AG10803 (cell line): ENCODE measurements around the gene NRARP.

Experiments used
- DNase-seq: peaks from one replicate; pipeline ENCODE4 v3.0.0; 2010; ENCODE audit warnings: low read depth
- H3K4me3 ChIP-seq: 2 replicates; pipeline ENCODE4 v1.5.1; 2011; ENCODE audit warnings: mild to moderate bottlenecking, low read length, control low read depth
- CTCF ChIP-seq: conservative IDR thresholded peaks from 2 replicates; pipeline ENCODE4 v1.5.1; 2011; ENCODE audit warnings: mild to moderate bottlenecking, low read length, control low read depth, inconsistent platforms

Gene NRARP

GRCh38 chr9:137326445-137327065, 24.5 kb upstream of the NRARP start:
- no peak overlapping the region for H3K4me3 ChIP-seq
- DNase-seq, result no peak

GRCh38 chr9:137325799-137326198, 23.7 kb upstream of the NRARP start:
- no peak for TF ChIP-seq CTCF
- H3K4me3 ChIP-seq, result no peak overlapping the region
- DNase-seq, result no peak

More at GRCh38 chr9:137326445-137327065, 24.5 kb upstream of the NRARP start:
- TF ChIP-seq CTCF, result no peak

- TF ChIP-seq CTCF, result no peak
- DNase-seq, result no peak
- no peak overlapping the region for H3K4me3 ChIP-seq
These were observed 23.1 kb upstream of the NRARP start for GRCh38 chr9:137325124-137325523.

GRCh38 chr9:137323531-137324331, 21.7 kb upstream of the NRARP start:
- no peak for DNase-seq
- no peak for TF ChIP-seq CTCF
- no peak overlapping the region for H3K4me3 ChIP-seq

GRCh38 chr9:137321726-137322361, 19.8 kb upstream of the NRARP start:
- no peak for TF ChIP-seq CTCF
- DNase-seq, result no peak
- H3K4me3 ChIP-seq, result no peak overlapping the region

GRCh38 chr9:137320555-137321384, 18.7 kb upstream of the NRARP start:
- no peak overlapping the region for H3K4me3 ChIP-seq
- DNase-seq, result no peak
- no peak for TF ChIP-seq CTCF
